Smooth muscle cell (in vitro differentiated cells): ENCODE data around the gene RGS12. TPM values are rescaled to one million over a fixed set of nuclear protein-coding genes. Genes with fewer than 3 reads are reported as not detected.

Experiments
- DNase-seq: peaks from one replicate; lab custom pipeline; 2025; ENCODE audit not compliant: unreplicated experiment; lab: John Stamatoyannopoulos, UW
- H2AFZ ChIP-seq: fragments of 200-600 bp; sonication (generic); 2 replicates; pipeline ENCODE4 v1.6.0; 2016; ENCODE audit warnings: antibody characterized with exemption, low read depth, mild to moderate bottlenecking
- H3F3A ChIP-seq: fragments of 200-600 bp; sonication (generic); 2 replicates; pipeline ENCODE4 v1.6.0; 2017; ENCODE audit warnings: antibody characterized with exemption, low read depth
- H3K27ac ChIP-seq: fragments of 200-600 bp; sonication (generic); 2 replicates; pipeline ENCODE4 v1.5.1; 2016; ENCODE audit warnings: low read depth, mild to moderate bottlenecking
- H3K27me3 ChIP-seq: fragments of 200-600 bp; sonication (generic); 2 replicates; pipeline ENCODE4 v1.6.1; 2016; ENCODE audit warnings: low read depth, mild to moderate bottlenecking
- H3K36me3 ChIP-seq: fragments of 200-600 bp; sonication (generic); 2 replicates; pipeline ENCODE4 v1.5.1; 2016; ENCODE audit warnings: low read depth
- H3K4me1 ChIP-seq: fragments of 200-600 bp; sonication (generic); 2 replicates; pipeline ENCODE4 v1.5.1; 2016; ENCODE audit warnings: low read depth
- H3K4me2 ChIP-seq: fragments of 200-600 bp; sonication (generic); 2 replicates; pipeline ENCODE4 v1.6.0; 2016; ENCODE audit warnings: mild to moderate bottlenecking
- H3K4me3 ChIP-seq: fragments of 200-600 bp; sonication (generic); 2 replicates; pipeline ENCODE4 v1.5.1; 2016; ENCODE audit warnings: mild to moderate bottlenecking
- H3K79me2 ChIP-seq: fragments of 200-600 bp; sonication (generic); 2 replicates; pipeline ENCODE4 v1.6.0; 2016; ENCODE audit warnings: low read depth, mild to moderate bottlenecking
- H3K9ac ChIP-seq: fragments of 200-600 bp; sonication (generic); 2 replicates; pipeline ENCODE4 v1.6.0; 2016; ENCODE audit warnings: low read depth
- H3K9me3 ChIP-seq: fragments of 200-600 bp; sonication (generic); replicated peaks from 2 replicates; pipeline ENCODE4 v1.5.1; 2016; ENCODE audit warnings: low read depth
- H4K20me1 ChIP-seq: fragments of 200-600 bp; sonication (generic); 2 replicates; pipeline ENCODE4 v1.6.0; 2016; ENCODE audit warnings: low read depth
- CTCF ChIP-seq: fragments of 200-600 bp; sonication (generic); IDR thresholded peaks from 2 replicates; pipeline ENCODE4 v1.5.1; 2017; ENCODE audit warnings: borderline replicate concordance, mild to moderate bottlenecking, antibody characterized with exemption; ENCODE audit not compliant: insufficient read depth, poor library complexity, severe bottlenecking
- WGBS: methylation state at CpG from one replicate; pipeline ENCODE4 v1.1.7; 2016; ENCODE audit warnings: low lambda C conversion rate; 5-methylcytosine and 5-hydroxymethylcytosine counted together
- polyA plus RNA-seq: library from polyadenylated mRNA; unstranded; fragments of >200 nt; fragmentation: Nextera tagmentation; extraction: Ambion mirVana; gene quantifications from 2 replicates; pipeline ENCODE4 v1.2.1, GENCODE V29; 2016
- total RNA-seq: library from RNA; depleted of rRNA; stranded (reverse); fragments of >200 nt; gene quantifications from 2 replicates; pipeline ENCODE4 v1.2.3, GENCODE V29; 2014

Gene RGS12
- total and polyA plus RNA-seq, 2 experiments from 2014 or later, result 20.5 to 28.5 TPM

DNA sequence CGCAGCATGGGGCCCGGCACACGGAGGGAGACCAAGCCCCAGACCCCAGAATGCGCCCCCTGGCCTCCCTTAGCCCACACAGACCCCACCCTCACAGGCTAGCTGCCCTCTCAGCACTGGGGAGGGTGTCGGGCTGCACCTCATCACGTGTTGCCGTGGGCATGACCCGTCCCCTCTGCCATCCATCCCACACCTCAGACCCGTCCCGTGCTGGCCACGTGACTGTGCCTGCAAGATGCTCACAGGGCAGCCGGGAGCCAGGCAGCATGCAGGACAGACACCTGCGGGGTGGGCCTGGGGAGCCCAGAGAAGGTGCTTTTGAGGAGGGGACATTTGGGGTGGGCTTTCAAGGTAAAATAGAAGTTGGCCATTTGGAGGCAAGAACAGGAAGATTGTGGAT, 39.0 kb upstream of the RGS12 start:
- Histone ChIP-seq H3F3A (no peaks in the 10 kb centered on the region), H2AFZ (no peak overlapping the region), H3K4me3 (no peak overlapping the region), H3K27me3 (no peaks in the 10 kb centered on the region), H3K36me3 (no peaks in the 10 kb centered on the region), H3K27ac (no peak overlapping the region), H3K4me2 (no peak overlapping the region), H4K20me1 (no peaks in the 10 kb centered on the region), H3K79me2 (no peaks in the 10 kb centered on the region), H3K4me1 (no peaks in the 10 kb centered on the region), H3K9ac (no peak overlapping the region), H3K9me3 (no peaks in the 10 kb centered on the region)
- no peak for TF ChIP-seq CTCF
- DNase-seq, result no peak
- WGBS, result 93% methylated on average over 13 of the region's 13 CpGs

DNA sequence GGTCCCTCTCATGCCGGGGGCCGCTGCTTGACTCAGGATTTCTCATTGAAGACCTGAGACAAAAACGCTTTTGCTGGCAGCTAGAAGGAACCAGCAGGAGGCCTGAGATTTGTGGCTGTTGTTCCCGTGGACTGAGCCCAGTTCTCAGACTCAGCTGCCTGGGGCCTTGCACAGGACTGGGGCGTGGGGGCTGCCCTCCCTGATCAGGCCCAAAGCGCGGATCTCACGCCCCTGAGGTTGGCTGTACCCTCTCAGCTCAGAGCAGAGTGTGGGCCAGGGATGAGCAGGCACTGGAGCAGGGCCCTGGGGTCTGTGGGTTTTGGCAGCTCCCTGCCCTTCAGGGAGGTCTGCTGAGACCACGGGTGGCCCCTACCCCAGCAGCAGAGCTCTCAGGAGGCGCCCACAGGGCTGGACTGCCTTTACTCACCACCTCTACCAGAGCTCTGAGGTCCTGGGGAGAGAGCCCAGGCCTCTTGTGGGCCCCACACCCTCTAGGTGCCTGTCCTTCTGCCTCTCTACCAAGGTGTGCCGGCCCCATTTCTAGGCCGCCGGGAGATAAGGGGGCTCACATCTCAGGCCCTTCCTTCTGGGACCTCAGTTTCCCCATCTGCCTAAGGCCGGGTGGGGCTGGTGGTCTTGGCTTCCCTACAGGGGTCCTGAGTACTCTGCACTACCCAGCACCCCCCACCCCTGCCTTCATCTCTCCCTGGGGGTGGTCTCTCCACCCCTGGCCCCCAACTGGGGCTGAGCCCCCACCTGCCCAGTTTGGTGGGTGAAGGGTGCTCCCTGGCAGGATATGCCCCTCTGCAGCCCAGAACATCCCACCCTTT, 38.3 kb upstream of the RGS12 start:
- no peak for TF ChIP-seq CTCF
- Histone ChIP-seq H3K36me3 (no peaks in the 10 kb centered on the region), H3K4me1 (no peaks in the 10 kb centered on the region), H3K4me3 (no peak overlapping the region), H3K9me3 (no peaks in the 10 kb centered on the region), H4K20me1 (no peaks in the 10 kb centered on the region), H3K79me2 (no peaks in the 10 kb centered on the region), H2AFZ (no peak overlapping the region), H3F3A (no peaks in the 10 kb centered on the region), H3K9ac (no peak overlapping the region), H3K27ac (no peak overlapping the region), H3K27me3 (no peaks in the 10 kb centered on the region), H3K4me2 (no peak overlapping the region)
- 95% methylated on average over 14 of the region's 14 CpGs for WGBS
- no peak for DNase-seq

DNA sequence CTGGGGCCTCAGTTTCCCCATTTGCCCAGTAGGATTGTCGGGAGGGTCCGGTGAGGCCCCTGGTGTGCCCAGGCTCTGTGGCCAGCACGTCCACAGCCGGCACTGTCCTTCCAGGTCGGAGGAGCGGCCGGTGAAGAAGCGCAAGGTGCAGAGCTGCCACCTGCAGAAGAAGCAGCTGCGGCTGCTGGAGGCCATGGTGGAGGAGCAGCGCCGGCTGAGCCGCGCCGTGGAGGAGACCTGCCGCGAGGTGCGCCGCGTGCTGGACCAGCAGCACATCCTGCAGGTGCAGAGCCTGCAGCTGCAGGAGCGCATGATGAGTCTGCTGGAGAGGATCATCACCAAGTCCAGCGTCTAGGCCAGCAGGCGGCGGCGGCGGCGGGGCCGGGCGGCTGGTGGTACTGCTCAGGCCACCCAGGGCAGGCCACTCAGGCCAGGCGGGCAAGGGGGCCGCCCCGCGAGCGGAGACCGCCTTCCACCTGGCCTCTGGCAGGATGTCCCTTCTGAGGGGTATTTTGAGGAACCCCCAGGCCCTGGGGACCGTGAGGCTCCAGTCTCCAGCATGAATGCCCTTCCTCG, 37.1 kb upstream of the RGS12 start:
- Histone ChIP-seq H3K27me3 (no peaks in the 10 kb centered on the region), H3K9ac (no peak overlapping the region), H3K79me2 (no peaks in the 10 kb centered on the region), H3K9me3 (no peaks in the 10 kb centered on the region), H3K27ac (no peak overlapping the region), H3K36me3 (no peaks in the 10 kb centered on the region), H3K4me1 (no peaks in the 10 kb centered on the region), H3F3A (no peaks in the 10 kb centered on the region), H2AFZ (no peak overlapping the region), H3K4me3 (no peak overlapping the region), H3K4me2 (no peak overlapping the region), H4K20me1 (no peaks in the 10 kb centered on the region)
- 98% methylated on average over 24 of the region's 36 CpGs for WGBS
- DNase-seq, result no peak
- no peak for TF ChIP-seq CTCF
